Liver (tissue), 9 donors: ENCODE results near the gene EDNRA. TPM values are rescaled to one million over a fixed set of nuclear protein-coding genes. Genes with fewer than 3 reads are reported as not detected.

Experiments used
- DNase-seq: peaks from one replicate; pipeline ENCODE4 v3.0.0-alpha.2; 2017; ENCODE audit warnings: low spot score
- H3K27ac ChIP-seq, 2 donors: one replicate each; pipeline ENCODE4 v1.7.0; 2013; ENCODE audit warnings: inconsistent platforms in 2 of 2, low read length in 2 of 2, control low read depth in 1 of 2, low read depth in 1 of 2, mild to moderate bottlenecking in 1 of 2
- H3K27me3 ChIP-seq, 4 donors: one replicate each; pipeline versions ENCODE4 v1.6.1 to v1.7.0; 2013; ENCODE audit warnings: low read length in 3 of 4, inconsistent platforms in 1 of 4, mild to moderate bottlenecking in 1 of 4, moderate library complexity in 1 of 4; ENCODE audit not compliant: control insufficient read depth in 4 of 4, insufficient read depth in 4 of 4
- H3K36me3 ChIP-seq, 4 donors: one replicate each; pipeline versions ENCODE4 v1.6.1 to v1.7.0; 2013; ENCODE audit warnings: low read length in 3 of 4, mild to moderate bottlenecking in 3 of 4, low read depth in 1 of 4, moderate library complexity in 1 of 4; ENCODE audit not compliant: control insufficient read depth in 4 of 4, insufficient read depth in 3 of 4
- H3K4me1 ChIP-seq, 4 donors: one replicate each; pipeline versions ENCODE4 v1.6.1 to v1.7.0; 2013; ENCODE audit warnings: low read length in 3 of 4, mild to moderate bottlenecking in 3 of 4, moderate library complexity in 1 of 4; ENCODE audit not compliant: control insufficient read depth in 4 of 4, insufficient read depth in 4 of 4
- H3K4me3 ChIP-seq, 3 donors: one replicate each; pipeline versions ENCODE4 v1.6.1 to v1.7.0; 2013; ENCODE audit warnings: low read length in 3 of 3, control low read depth in 1 of 3, low read depth in 1 of 3, mild to moderate bottlenecking in 1 of 3
- H3K9ac ChIP-seq, 2 donors: one replicate each; pipeline ENCODE4 v1.7.0; 2013; ENCODE audit warnings: low read length in 2 of 2, mild to moderate bottlenecking in 2 of 2, moderate library complexity in 2 of 2, control low read depth in 1 of 2, low read depth in 1 of 2
- H3K9me3 ChIP-seq, 4 donors: one replicate each; pipeline versions ENCODE4 v1.6.1 to v1.7.0; 2013; ENCODE audit warnings: low read length in 3 of 4; ENCODE audit not compliant: control insufficient read depth in 4 of 4
- ATF3 ChIP-seq: IDR thresholded peaks from 2 replicates; pipeline ENCODE4 v1.6.1; 2016; ENCODE audit warnings: antibody characterized with exemption
- CTCF ChIP-seq: fragments of 150-350 bp; IDR thresholded peaks from 2 replicates; pipeline ENCODE4 v1.5.1; 2017; ENCODE audit warnings: improper control_type of control experiment, low read depth, low read length; ENCODE audit not compliant: missing input control
- EGR1 ChIP-seq, 2 donors: IDR thresholded peaks; 2 replicates each; pipeline ENCODE4 v1.6.1; 2016 to 2018; ENCODE audit warnings: antibody characterized with exemption in 2 of 2, low read depth in 2 of 2
- FOXA1 ChIP-seq: IDR thresholded peaks from 2 replicates; pipeline ENCODE4 v1.6.1; 2016; ENCODE audit warnings: antibody characterized with exemption
- FOXA2 ChIP-seq: IDR thresholded peaks from 2 replicates; pipeline ENCODE4 v1.6.1; 2016; ENCODE audit warnings: antibody characterized with exemption
- GABPA ChIP-seq, 2 donors: IDR thresholded peaks in 1 of 2; conservative IDR thresholded peaks in 1 of 2; 2 replicates each; pipeline ENCODE4 v1.6.1; 2016; ENCODE audit warnings: antibody characterized with exemption in 2 of 2, mild to moderate bottlenecking in 1 of 2, moderate library complexity in 1 of 2
- HNF4A ChIP-seq, 2 donors: conservative IDR thresholded peaks; 2 replicates each; pipeline ENCODE4 v1.6.1; 2016; ENCODE audit warnings: antibody characterized with exemption in 2 of 2, mild to moderate bottlenecking in 2 of 2
- HNF4G ChIP-seq: IDR thresholded peaks from 2 replicates; pipeline ENCODE4 v1.6.1; 2016; ENCODE audit warnings: antibody characterized with exemption
- JUND ChIP-seq, 2 donors: IDR thresholded peaks; 2 replicates each; pipeline ENCODE4 v1.6.1; 2016; ENCODE audit warnings: antibody characterized with exemption in 2 of 2
- MAX ChIP-seq: IDR thresholded peaks from 2 replicates; pipeline ENCODE4 v1.6.1; 2016; ENCODE audit warnings: antibody characterized with exemption
- RAD21 ChIP-seq, 2 donors: IDR thresholded peaks; 2 replicates each; pipeline ENCODE4 v1.6.1; 2016; ENCODE audit warnings: antibody characterized with exemption in 2 of 2, mild to moderate bottlenecking in 2 of 2
- REST ChIP-seq: IDR thresholded peaks from 2 replicates; pipeline ENCODE4 v1.6.1; 2016; ENCODE audit warnings: antibody characterized with exemption, mild to moderate bottlenecking
- RXRA ChIP-seq, 2 donors: IDR thresholded peaks; 2 replicates each; pipeline ENCODE4 v1.6.1; 2017 to 2018; ENCODE audit warnings: antibody characterized with exemption in 2 of 2, mild to moderate bottlenecking in 1 of 2
- SP1 ChIP-seq: IDR thresholded peaks from 2 replicates; pipeline ENCODE4 v1.6.1; 2018; ENCODE audit warnings: antibody characterized with exemption, mild to moderate bottlenecking
- TAF1 ChIP-seq: conservative IDR thresholded peaks from 2 replicates; pipeline ENCODE4 v1.6.1; 2016; ENCODE audit warnings: antibody characterized with exemption, mild to moderate bottlenecking
- YY1 ChIP-seq: IDR thresholded peaks from 2 replicates; pipeline ENCODE4 v1.6.1; 2016; ENCODE audit warnings: antibody characterized with exemption, mild to moderate bottlenecking
- ZBTB33 ChIP-seq: IDR thresholded peaks from 2 replicates; pipeline ENCODE4 v1.6.1; 2016; ENCODE audit warnings: antibody characterized with exemption
- WGBS: extraction: QIAGEN DNeasy Blood & Tissue Kit; methylation state at CpG from one replicate; pipeline ENCODE4 v1.1.7; 2013; 5-methylcytosine and 5-hydroxymethylcytosine counted together
- polyA plus RNA-seq, 2 donors: library from polyadenylated mRNA; stranded (reverse) in 1 of 2; unstranded in 1 of 2; fragments of 200-250 nt in 1 of 2; fragments of >200 nt in 1 of 2; fragmentation: Nextera tagmentation in 1 of 2; extraction: Ambion mirVana in 1 of 2; gene quantifications; one replicate each; pipeline versions ENCODE4 v1.2.1 to v1.2.3, GENCODE V29; 2013 to 2015
- total RNA-seq, 2 donors: library from RNA; depleted of rRNA; stranded (reverse); fragments of >200 nt; gene quantifications; one replicate each; pipeline ENCODE4 v1.2.3, GENCODE V29; 2014
- donor health status: healthy.
- donor health status: healthy.
- donor health status: healthy.
- donor health status: healthy.
- donor health status: healthy.

Gene EDNRA
- total and polyA plus RNA-seq, 4 donors = 0.71 to 6.0 (median 1.1) TPM

- Histone ChIP-seq H3K9me3 (no peaks in the 10 kb centered on the region), H3K4me1 (no peaks in the 10 kb centered on the region), H3K36me3 (no peaks in the 10 kb centered on the region), H3K27me3 (peaks cover 0 to 8% (median 0%) of the 10 kb centered on the region in 4 donors), H3K9ac (no peak overlapping the region), H3K27ac (no peak overlapping the region), H3K4me3 (no peak overlapping the region)
- no peak for DNase-seq
- TF ChIP-seq ATF3 (no peak), HNF4G (no peak), ZBTB33 (no peak), RAD21 (IDR thresholded peaks at IDR 0.05) (no peak), FOXA2 (no peak), CTCF (no peak), FOXA1 (no peak), JUND (IDR thresholded peaks at IDR 0.05) (no peak), TAF1 (no peak), RXRA (IDR thresholded peaks at IDR 0.05) (no peak), HNF4A (conservative IDR thresholded peaks at IDR 0.05) (no peak), YY1 (no peak), EGR1 (IDR thresholded peaks at IDR 0.05; ENCODE audit: low read depth in 2 of 2) (no peak), REST (no peak), GABPA (IDR thresholded peaks at IDR 0.05 in 1 of 2, conservative IDR thresholded peaks at IDR 0.05 in 1 of 2) (no peak), MAX (no peak), SP1 (no peak)
- 57% methylated on average over 2 of the region's 2 CpGs for WGBS
Measured at GRCh38 chr4:147525494-147526271, 44.8 kb downstream of the EDNRA start.
